ENCODE data around the gene RNF5. TPM values are rescaled to one million over a fixed set of nuclear protein-coding genes. Genes with fewer than 3 reads are reported as not detected.

RNF5 gene
- total and polyA plus RNA-seq, 9 of the 15 experiments (the other 6 are each of a cell fraction or from before 2014, with no cell fraction given): 62.2 to 245 (median 129) TPM

GRCh38 chr6:32194825-32195651 is 16.8 kb downstream of the RNF5 start (continued):
- no peak for TF ChIP-seq FOXO4 (CRISPR knock-in tag; IDR thresholded peaks at IDR 0.05)
- no peak for TF ChIP-seq BRF2 (IDR thresholded peaks at IDR 0.05; ENCODE audit: borderline replicate concordance, insufficient read depth, insufficient read length)
- TF ChIP-seq TCF15 (CRISPR knock-in tag; IDR thresholded peaks at IDR 0.05): no peak
- peak; percentile 39; the same call in 1 of the 2 replicates for TF ChIP-seq PML (IDR thresholded peaks at IDR 0.05; ENCODE audit: low read length)
- TF ChIP-seq RUNX1 (IDR thresholded peaks at IDR 0.05; ENCODE audit: low read depth): no peak
- TF ChIP-seq TGIF2 (CRISPR knock-in tag; IDR thresholded peaks at IDR 0.05): no peak
- no peak for TF ChIP-seq SAFB2 (IDR thresholded peaks at IDR 0.05; ENCODE audit: borderline replicate concordance, low read depth, low read length, severe bottlenecking)
- TF ChIP-seq HMBOX1 (IDR thresholded peaks at IDR 0.05): no peak
- TF ChIP-seq ZNF740 (CRISPR knock-in tag; IDR thresholded peaks at IDR 0.05): no peak
- no peak for TF ChIP-seq ZNF740 (tag; IDR thresholded peaks at IDR 0.05)
- peak; percentile 57 for TF ChIP-seq FOS (IDR thresholded peaks at IDR 0.05; ENCODE audit: extremely low read depth, insufficient read length)
- 0 out of 2 replicates have a peak, but pooled peaks have one; percentile 39 for TF ChIP-seq MIER1 (IDR thresholded peaks at IDR 0.05; ENCODE audit: low read depth)
- TF ChIP-seq NFIC (IDR thresholded peaks at IDR 0.05): no peak
- TF ChIP-seq NFIX (CRISPR knock-in tag; IDR thresholded peaks at IDR 0.05; ENCODE audit: low read depth): no peak
- TF ChIP-seq CTCFL (IDR thresholded peaks at IDR 0.05; ENCODE audit: borderline replicate concordance, insufficient read depth, low read depth, low read length, poor library complexity, severe bottlenecking): no peak
- TF ChIP-seq RBFOX2 (IDR thresholded peaks at IDR 0.05; ENCODE audit: low read depth, low read length): no peak

Data from K562 (cell line).